PFSK-1 (cell line): ENCODE results near the gene GSTCD.

Experiments
- POLR2AphosphoS5 ChIP-seq: IDR thresholded peaks from 2 replicates; pipeline ENCODE4 v1.6.1; 2012; ENCODE audit warnings: low read depth, mild to moderate bottlenecking, control low read depth, low read length, moderate library complexity
- TAF1 ChIP-seq: IDR thresholded peaks from 2 replicates; pipeline ENCODE4 v1.6.1; 2012; ENCODE audit warnings: low read length, control low read depth, borderline replicate concordance; ENCODE audit not compliant: insufficient read depth
- TF ChIP-seq, protein P1 (sequence below), 2 experiments: IDR thresholded peaks; 2 replicates each; pipeline versions ENCODE4 v1.6.1 to v1.8.0; 2011 to 2012; ENCODE audit warnings: low read depth in 2 of 2, low read length in 2 of 2, control low read depth in 1 of 2, inconsistent platforms in 1 of 2, mild to moderate bottlenecking in 1 of 2, moderate library complexity in 1 of 2; ENCODE audit not compliant: insufficient read depth in 1 of 2

DNA sequence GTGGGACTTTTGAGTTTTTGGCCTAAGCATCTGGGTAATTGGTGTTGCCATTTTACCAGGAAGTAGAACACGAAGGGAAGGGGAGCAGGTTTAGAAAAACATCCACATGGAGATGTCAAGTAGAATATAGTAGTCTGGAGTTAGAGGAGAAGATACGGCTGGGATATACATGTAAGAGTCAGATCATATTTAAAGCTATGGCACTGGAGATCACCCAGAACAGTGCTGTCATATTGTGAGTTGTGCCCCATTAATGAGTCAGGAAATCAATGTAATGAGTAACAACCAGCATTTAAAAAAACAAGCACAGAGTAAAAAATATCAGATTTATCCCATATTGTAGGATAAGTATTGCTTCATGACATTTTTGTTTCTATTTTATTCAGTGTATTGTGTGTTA lies 4.2 kb downstream of the GSTCD start:
- TF ChIP-seq, protein P1, sequence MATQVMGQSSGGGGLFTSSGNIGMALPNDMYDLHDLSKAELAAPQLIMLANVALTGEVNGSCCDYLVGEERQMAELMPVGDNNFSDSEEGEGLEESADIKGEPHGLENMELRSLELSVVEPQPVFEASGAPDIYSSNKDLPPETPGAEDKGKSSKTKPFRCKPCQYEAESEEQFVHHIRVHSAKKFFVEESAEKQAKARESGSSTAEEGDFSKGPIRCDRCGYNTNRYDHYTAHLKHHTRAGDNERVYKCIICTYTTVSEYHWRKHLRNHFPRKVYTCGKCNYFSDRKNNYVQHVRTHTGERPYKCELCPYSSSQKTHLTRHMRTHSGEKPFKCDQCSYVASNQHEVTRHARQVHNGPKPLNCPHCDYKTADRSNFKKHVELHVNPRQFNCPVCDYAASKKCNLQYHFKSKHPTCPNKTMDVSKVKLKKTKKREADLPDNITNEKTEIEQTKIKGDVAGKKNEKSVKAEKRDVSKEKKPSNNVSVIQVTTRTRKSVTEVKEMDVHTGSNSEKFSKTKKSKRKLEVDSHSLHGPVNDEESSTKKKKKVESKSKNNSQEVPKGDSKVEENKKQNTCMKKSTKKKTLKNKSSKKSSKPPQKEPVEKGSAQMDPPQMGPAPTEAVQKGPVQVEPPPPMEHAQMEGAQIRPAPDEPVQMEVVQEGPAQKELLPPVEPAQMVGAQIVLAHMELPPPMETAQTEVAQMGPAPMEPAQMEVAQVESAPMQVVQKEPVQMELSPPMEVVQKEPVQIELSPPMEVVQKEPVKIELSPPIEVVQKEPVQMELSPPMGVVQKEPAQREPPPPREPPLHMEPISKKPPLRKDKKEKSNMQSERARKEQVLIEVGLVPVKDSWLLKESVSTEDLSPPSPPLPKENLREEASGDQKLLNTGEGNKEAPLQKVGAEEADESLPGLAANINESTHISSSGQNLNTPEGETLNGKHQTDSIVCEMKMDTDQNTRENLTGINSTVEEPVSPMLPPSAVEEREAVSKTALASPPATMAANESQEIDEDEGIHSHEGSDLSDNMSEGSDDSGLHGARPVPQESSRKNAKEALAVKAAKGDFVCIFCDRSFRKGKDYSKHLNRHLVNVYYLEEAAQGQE (IDR thresholded peaks at IDR 0.05; ENCODE audit: insufficient read depth in 1 of 2, low read depth in 2 of 2, low read length in 2 of 2), result no peak
- TF ChIP-seq POLR2AphosphoS5 (no peak), TAF1 (no peak)
